G401.6 (cell line): Measurements from ENCODE around the gene TUT7.
"Not testable (repeated sequence)": the region's sequence is repeated elsewhere in the genome, so short reads cannot be mapped to it uniquely, and the experiment has no call there.

Experiments used
- FAIRE-seq: peaks from 2 replicates; lab custom pipeline; 2012; peaks lifted over from hg19 to GRCh38; lab: Jason Lieb, UNC

Gene TUT7

GRCh38 chr9:86303316-86303975 lies 50.8 kb downstream of the TUT7 start:
- FAIRE-seq = no peak

GRCh38 chr9:86301686-86302085 lies 52.5 kb downstream of the TUT7 start:
- no peak for FAIRE-seq

- no peak for FAIRE-seq
Measured at GRCh38 chr9:86300701-86301100, 53.5 kb downstream of the TUT7 start.

DNA sequence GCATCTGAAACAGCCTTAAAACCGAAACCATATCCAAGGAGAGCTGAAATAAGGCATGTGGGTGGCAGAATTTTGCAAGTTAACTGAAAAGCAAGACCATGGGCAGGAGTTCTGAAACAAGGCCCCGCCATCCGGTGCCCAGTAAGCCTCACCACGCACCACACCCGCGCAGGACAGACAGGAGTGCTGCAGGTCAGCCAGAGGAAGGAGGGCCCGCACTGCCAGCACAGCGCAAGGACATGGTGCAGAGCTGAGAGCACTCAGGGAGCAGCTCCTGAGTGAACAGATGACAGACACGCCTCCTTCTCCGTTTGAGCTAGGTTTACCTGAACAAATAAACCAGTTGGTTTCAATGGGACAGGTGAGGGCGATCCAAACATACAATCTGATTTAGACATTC lies 55.3 kb downstream of the TUT7 start:
- no peak for FAIRE-seq

DNA sequence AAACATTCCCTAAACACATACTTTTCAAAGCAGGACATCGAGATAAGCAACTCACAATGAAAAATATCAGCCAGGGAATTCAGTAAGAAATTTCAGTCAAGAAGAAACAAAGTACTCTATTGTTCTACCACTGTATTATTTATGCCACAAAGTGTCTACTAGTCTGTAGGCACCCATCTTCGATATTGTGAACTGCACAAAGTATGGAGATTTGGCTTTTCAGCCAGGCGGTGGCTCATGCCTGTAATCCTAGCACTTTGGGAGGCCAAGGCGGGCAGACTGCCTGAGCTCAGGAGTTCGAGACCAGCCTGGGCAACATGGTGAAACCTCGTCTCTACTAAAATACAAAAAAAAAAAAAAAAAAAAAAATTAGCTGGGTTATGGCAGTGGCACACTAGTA lies 63.9 kb downstream of the TUT7 start:
- FAIRE-seq = not testable (repeated sequence)

DNA sequence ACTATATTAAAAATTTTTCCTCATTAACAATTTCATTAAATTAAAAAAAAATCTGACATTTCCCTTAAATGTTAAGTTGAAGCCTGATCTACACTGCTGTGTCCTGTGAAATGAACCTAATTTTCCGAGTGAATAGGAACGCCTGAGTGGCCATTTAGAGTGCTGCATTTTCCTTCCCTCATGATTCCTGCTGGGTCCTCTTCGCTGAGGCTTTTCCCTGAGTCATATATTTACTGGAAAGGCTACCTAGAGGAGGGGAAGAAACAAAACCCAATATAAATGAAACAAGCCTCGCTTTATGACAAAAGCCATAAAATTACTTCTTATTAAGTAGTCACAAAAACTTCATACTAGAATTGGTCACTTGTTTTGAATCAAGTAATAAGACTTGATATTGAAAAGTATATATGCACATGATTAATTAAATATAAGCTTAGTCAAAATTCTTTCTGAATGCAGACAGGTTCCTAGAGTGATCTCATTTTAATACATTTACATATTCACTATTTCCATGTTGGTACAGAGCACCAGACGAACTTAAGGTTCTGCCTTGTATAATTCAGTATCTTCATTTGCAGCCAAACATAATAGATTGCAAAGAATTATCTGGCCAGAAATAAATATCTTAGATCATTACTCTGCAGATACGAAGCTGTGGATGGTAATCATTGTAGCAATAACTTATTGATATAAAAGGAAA lies 65.6 kb downstream of the TUT7 start:
- peak; percentile 42 for FAIRE-seq

GRCh38 chr9:86287013-86287412 lies 67.2 kb downstream of the TUT7 start:
- FAIRE-seq = peak; percentile 50

GRCh38 chr9:86286278-86286677 lies 67.9 kb downstream of the TUT7 start:
- FAIRE-seq = no peak

- no peak for FAIRE-seq
Measured at GRCh38 chr9:86285261-86285660, 68.9 kb downstream of the TUT7 start.

DNA sequence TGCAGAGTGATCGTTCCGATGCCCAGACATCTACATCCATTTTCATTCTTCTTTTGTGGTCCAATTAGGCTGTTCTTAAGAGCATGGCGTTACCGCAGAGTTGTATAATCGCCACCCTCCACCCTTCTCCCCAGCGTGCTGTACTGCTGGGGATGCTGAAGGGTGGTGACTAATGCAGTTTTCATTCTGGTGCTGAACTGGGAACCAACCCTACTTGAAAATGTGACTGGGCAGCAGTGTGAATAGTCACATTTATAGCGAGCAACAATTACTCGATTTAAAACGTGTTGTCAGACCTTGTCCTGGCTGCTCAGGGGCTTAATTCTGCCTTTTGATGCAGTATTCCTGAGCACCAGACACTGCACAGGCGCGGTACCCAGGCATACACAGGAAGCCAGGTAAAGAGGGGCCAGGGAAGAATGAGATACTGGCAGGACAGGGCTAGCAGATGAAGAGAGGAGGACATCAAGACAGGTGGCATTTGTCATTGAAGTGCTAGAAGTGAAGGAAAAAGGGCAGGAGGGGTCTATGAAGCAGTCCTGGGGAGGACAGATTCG lies 71.2 kb downstream of the TUT7 start:
- FAIRE-seq = no peak

- FAIRE-seq = no peak
Measured at GRCh38 chr9:86282077-86282978, 71.9 kb downstream of the TUT7 start, which contains the start of gene ISCA1. Gene ISCA1, minus strand, starts transcription at chr9:86282538. Its CDS starts 80 bp downstream, at chr9:86282458.

DNA sequence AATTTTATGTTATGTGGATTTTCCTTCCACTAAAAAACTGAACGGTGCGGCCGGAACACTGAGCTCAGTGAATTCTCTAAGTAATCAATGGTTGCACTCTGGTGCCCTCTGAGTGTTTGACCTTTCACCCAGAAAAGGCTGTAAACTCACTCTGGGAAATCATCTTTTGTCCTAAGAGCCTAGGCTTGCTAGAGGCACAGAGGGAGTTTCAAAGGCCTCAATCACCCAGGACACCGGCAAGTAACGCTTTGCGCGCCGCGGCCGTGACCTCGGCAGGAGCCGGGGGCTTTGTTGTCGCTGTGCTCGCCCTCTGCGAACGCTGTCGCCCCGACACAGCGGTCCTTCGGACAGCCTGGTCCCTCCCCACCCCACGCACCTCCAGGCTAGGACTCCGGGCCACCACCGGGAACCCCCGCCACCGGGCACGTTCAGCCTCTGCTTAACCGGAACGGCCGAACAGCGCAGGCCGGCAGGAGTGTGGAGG lies 72.6 kb downstream of the TUT7 start:
- no peak for FAIRE-seq

- no peak for FAIRE-seq
Measured at GRCh38 chr9:86280580-86280979, 73.6 kb downstream of the TUT7 start.

- FAIRE-seq = no peak
Measured at GRCh38 chr9:86279839-86280238, 74.4 kb downstream of the TUT7 start.

GRCh38 chr9:86277072-86277471 lies 77.1 kb downstream of the TUT7 start:
- no peak for FAIRE-seq

DNA sequence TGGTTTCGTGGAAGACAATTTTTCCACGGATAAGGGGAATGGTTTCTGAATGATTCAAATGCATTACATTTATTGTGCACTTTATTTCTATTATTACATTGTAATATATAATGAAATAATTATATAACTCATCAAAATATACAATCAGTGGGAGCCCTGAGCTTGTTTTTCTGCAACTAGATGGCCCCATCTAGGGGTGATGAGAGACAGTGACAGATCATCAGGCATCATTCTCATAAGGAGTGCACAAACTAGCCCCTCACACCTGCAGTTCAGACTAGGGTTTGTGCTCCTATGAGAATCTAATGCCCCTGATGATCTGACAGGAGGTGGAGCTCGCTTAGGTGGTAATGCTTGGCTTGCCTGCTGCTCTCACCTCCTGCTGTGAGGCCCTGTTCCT lies 78.2 kb downstream of the TUT7 start:
- FAIRE-seq = no peak

- no peak for FAIRE-seq
Measured at GRCh38 chr9:86274821-86275643, 79.2 kb downstream of the TUT7 start.

- no peak for FAIRE-seq
Measured at GRCh38 chr9:86272221-86272620, 82.0 kb downstream of the TUT7 start.

- FAIRE-seq = no peak
Measured at GRCh38 chr9:86263876-86264275, 90.3 kb downstream of the TUT7 start.

- FAIRE-seq = no peak
Measured at GRCh38 chr9:86262492-86262891, 91.7 kb downstream of the TUT7 start.

GRCh38 chr9:86259557-86259956 lies 94.7 kb downstream of the TUT7 start, which contains the start of gene C9orf153:
Gene C9orf153, minus strand, starts transcription at chr9:86259657. Its CDS starts 30,054 bp downstream, at chr9:86229603.
- no peak for FAIRE-seq
